Liver (tissue), 3 donors: ENCODE data around the gene NT5DC1.

Experiments used
- EGR1 ChIP-seq, 2 donors: IDR thresholded peaks; 2 replicates each; pipeline ENCODE4 v1.6.1; 2016 to 2018; ENCODE audit warnings: antibody characterized with exemption in 2 of 2, low read depth in 2 of 2
- FOXA1 ChIP-seq: IDR thresholded peaks from 2 replicates; pipeline ENCODE4 v1.6.1; 2016; ENCODE audit warnings: antibody characterized with exemption
- GABPA ChIP-seq, 2 donors: IDR thresholded peaks in 1 of 2; conservative IDR thresholded peaks in 1 of 2; 2 replicates each; pipeline ENCODE4 v1.6.1; 2016; ENCODE audit warnings: antibody characterized with exemption in 2 of 2, mild to moderate bottlenecking in 1 of 2, moderate library complexity in 1 of 2
- HNF4G ChIP-seq: IDR thresholded peaks from 2 replicates; pipeline ENCODE4 v1.6.1; 2016; ENCODE audit warnings: antibody characterized with exemption
- JUND ChIP-seq, 2 donors: IDR thresholded peaks; 2 replicates each; pipeline ENCODE4 v1.6.1; 2016; ENCODE audit warnings: antibody characterized with exemption in 2 of 2
- MAX ChIP-seq: IDR thresholded peaks from 2 replicates; pipeline ENCODE4 v1.6.1; 2016; ENCODE audit warnings: antibody characterized with exemption
- RAD21 ChIP-seq, 2 donors: IDR thresholded peaks; 2 replicates each; pipeline ENCODE4 v1.6.1; 2016; ENCODE audit warnings: antibody characterized with exemption in 2 of 2, mild to moderate bottlenecking in 2 of 2
- RXRA ChIP-seq, 2 donors: IDR thresholded peaks; 2 replicates each; pipeline ENCODE4 v1.6.1; 2017 to 2018; ENCODE audit warnings: antibody characterized with exemption in 2 of 2, mild to moderate bottlenecking in 1 of 2
- SP1 ChIP-seq: IDR thresholded peaks from 2 replicates; pipeline ENCODE4 v1.6.1; 2018; ENCODE audit warnings: antibody characterized with exemption, mild to moderate bottlenecking
- TAF1 ChIP-seq: conservative IDR thresholded peaks from 2 replicates; pipeline ENCODE4 v1.6.1; 2016; ENCODE audit warnings: antibody characterized with exemption, mild to moderate bottlenecking
- YY1 ChIP-seq: IDR thresholded peaks from 2 replicates; pipeline ENCODE4 v1.6.1; 2016; ENCODE audit warnings: antibody characterized with exemption, mild to moderate bottlenecking
- TF ChIP-seq, protein P1 (sequence below): fragments of 150-350 bp; IDR thresholded peaks from 2 replicates; pipeline ENCODE4 v1.5.1; 2017; ENCODE audit warnings: improper control_type of control experiment, low read depth, low read length; ENCODE audit not compliant: missing input control
- TF ChIP-seq, protein P2 (sequence below): IDR thresholded peaks from 2 replicates; pipeline ENCODE4 v1.6.1; 2016; ENCODE audit warnings: antibody characterized with exemption
- TF ChIP-seq, protein P3 (sequence below): IDR thresholded peaks from 2 replicates; pipeline ENCODE4 v1.6.1; 2016; ENCODE audit warnings: antibody characterized with exemption, mild to moderate bottlenecking
- donor health status: healthy.
- donor health status: healthy.

DNA sequence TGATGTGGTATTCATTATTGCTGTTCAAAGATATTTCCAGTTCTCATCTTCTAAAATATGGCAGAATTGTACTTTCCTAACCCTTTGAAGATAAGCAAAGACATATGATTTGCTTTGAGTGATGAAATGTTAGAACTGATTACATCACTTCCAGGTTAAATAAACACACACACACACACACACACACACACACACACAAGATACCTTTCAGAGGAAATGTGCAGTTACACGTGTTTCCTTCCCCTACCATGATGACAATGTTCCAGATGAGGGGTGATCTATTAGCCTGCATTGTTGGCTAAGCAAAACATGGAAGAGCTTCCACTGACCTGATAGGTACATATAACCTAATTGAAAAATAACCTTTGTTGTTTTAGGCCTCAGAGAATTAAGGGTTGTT is 28.3 kb upstream of the NT5DC1 start:
- TF ChIP-seq, protein P1, sequence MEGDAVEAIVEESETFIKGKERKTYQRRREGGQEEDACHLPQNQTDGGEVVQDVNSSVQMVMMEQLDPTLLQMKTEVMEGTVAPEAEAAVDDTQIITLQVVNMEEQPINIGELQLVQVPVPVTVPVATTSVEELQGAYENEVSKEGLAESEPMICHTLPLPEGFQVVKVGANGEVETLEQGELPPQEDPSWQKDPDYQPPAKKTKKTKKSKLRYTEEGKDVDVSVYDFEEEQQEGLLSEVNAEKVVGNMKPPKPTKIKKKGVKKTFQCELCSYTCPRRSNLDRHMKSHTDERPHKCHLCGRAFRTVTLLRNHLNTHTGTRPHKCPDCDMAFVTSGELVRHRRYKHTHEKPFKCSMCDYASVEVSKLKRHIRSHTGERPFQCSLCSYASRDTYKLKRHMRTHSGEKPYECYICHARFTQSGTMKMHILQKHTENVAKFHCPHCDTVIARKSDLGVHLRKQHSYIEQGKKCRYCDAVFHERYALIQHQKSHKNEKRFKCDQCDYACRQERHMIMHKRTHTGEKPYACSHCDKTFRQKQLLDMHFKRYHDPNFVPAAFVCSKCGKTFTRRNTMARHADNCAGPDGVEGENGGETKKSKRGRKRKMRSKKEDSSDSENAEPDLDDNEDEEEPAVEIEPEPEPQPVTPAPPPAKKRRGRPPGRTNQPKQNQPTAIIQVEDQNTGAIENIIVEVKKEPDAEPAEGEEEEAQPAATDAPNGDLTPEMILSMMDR, result no peak
- TF ChIP-seq EGR1 (IDR thresholded peaks at IDR 0.05; ENCODE audit: low read depth in 2 of 2) (peak in 1 of 2 donors; percentile 24), GABPA (IDR thresholded peaks at IDR 0.05 in 1 of 2, conservative IDR thresholded peaks at IDR 0.05 in 1 of 2) (peak; percentile 28 to 60), RAD21 (IDR thresholded peaks at IDR 0.05) (peak in 1 of 2 donors; percentile 7), FOXA1 (no peak), SP1 (peak; percentile 43), TAF1 (no peak), JUND (IDR thresholded peaks at IDR 0.05) (peak in 1 of 2 donors; percentile 44), MAX (peak; percentile 49), HNF4G (no peak), RXRA (IDR thresholded peaks at IDR 0.05) (peak; percentile 61 to 62), YY1 (no peak)
- TF ChIP-seq, protein P2, sequence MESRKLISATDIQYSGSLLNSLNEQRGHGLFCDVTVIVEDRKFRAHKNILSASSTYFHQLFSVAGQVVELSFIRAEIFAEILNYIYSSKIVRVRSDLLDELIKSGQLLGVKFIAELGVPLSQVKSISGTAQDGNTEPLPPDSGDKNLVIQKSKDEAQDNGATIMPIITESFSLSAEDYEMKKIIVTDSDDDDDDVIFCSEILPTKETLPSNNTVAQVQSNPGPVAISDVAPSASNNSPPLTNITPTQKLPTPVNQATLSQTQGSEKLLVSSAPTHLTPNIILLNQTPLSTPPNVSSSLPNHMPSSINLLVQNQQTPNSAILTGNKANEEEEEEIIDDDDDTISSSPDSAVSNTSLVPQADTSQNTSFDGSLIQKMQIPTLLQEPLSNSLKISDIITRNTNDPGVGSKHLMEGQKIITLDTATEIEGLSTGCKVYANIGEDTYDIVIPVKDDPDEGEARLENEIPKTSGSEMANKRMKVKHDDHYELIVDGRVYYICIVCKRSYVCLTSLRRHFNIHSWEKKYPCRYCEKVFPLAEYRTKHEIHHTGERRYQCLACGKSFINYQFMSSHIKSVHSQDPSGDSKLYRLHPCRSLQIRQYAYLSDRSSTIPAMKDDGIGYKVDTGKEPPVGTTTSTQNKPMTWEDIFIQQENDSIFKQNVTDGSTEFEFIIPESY, result no peak
- TF ChIP-seq, protein P3, sequence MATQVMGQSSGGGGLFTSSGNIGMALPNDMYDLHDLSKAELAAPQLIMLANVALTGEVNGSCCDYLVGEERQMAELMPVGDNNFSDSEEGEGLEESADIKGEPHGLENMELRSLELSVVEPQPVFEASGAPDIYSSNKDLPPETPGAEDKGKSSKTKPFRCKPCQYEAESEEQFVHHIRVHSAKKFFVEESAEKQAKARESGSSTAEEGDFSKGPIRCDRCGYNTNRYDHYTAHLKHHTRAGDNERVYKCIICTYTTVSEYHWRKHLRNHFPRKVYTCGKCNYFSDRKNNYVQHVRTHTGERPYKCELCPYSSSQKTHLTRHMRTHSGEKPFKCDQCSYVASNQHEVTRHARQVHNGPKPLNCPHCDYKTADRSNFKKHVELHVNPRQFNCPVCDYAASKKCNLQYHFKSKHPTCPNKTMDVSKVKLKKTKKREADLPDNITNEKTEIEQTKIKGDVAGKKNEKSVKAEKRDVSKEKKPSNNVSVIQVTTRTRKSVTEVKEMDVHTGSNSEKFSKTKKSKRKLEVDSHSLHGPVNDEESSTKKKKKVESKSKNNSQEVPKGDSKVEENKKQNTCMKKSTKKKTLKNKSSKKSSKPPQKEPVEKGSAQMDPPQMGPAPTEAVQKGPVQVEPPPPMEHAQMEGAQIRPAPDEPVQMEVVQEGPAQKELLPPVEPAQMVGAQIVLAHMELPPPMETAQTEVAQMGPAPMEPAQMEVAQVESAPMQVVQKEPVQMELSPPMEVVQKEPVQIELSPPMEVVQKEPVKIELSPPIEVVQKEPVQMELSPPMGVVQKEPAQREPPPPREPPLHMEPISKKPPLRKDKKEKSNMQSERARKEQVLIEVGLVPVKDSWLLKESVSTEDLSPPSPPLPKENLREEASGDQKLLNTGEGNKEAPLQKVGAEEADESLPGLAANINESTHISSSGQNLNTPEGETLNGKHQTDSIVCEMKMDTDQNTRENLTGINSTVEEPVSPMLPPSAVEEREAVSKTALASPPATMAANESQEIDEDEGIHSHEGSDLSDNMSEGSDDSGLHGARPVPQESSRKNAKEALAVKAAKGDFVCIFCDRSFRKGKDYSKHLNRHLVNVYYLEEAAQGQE, result no peak
